BE2C (cell line): ENCODE results near the gene SPOP.

ENCODE experiments used
- DNase-seq: peaks from one replicate; pipeline ENCODE4 v3.0.0-alpha.2; 2020
- H3K27me3 ChIP-seq: fragments of 250-450 bp; sonication (Bioruptor Pico); 2 replicates; pipeline ENCODE4 v1.5.1; 2020; ENCODE audit warnings: mild to moderate bottlenecking
- H3K36me3 ChIP-seq: fragments of 250-450 bp; sonication (Bioruptor Pico); 2 replicates; pipeline ENCODE4 v1.5.1; 2020; ENCODE audit warnings: mild to moderate bottlenecking
- H3K4me1 ChIP-seq: fragments of 250-450 bp; sonication (Bioruptor Pico); 2 replicates; pipeline ENCODE4 v1.5.1; 2020
- H3K4me3 ChIP-seq: 2 replicates; pipeline ENCODE4 v1.5.1; 2011; ENCODE audit warnings: low read depth, low read length
- H3K9me3 ChIP-seq: fragments of 250-450 bp; sonication (Bioruptor Pico); 2 replicates; pipeline ENCODE4 v1.5.1; 2020
- CTCF ChIP-seq: IDR thresholded peaks from 2 replicates; pipeline ENCODE4 v1.5.1; 2012; ENCODE audit warnings: mild to moderate bottlenecking, low read depth, low read length

The SPOP gene

GRCh38 chr17:49692751-49693150 is 14.9 kb upstream of the SPOP start:
- no peak for DNase-seq
- H3K27me3 ChIP-seq, result peaks cover 16% of the 10 kb centered on the region

GRCh38 chr17:49691677-49692191 is 13.8 kb upstream of the SPOP start:
- Histone ChIP-seq H3K4me3 (no peak overlapping the region), H3K27me3 (peaks cover 16% of the 10 kb centered on the region), H3K4me1 (no peaks in the 10 kb centered on the region), H3K9me3 (no peaks in the 10 kb centered on the region), H3K36me3 (no peaks in the 10 kb centered on the region)
- no peak for DNase-seq
- TF ChIP-seq CTCF, result no peak

More at GRCh38 chr17:49692751-49693150, 14.9 kb upstream of the SPOP start:
- no peak for TF ChIP-seq CTCF
- Histone ChIP-seq H3K4me1 (no peaks in the 10 kb centered on the region), H3K9me3 (no peaks in the 10 kb centered on the region), H3K4me3 (no peak overlapping the region), H3K36me3 (no peaks in the 10 kb centered on the region)

GRCh38 chr17:49691086-49691676 is 13.3 kb upstream of the SPOP start:
- Histone ChIP-seq H3K27me3 (peaks cover 16% of the 10 kb centered on the region), H3K4me1 (no peaks in the 10 kb centered on the region), H3K4me3 (no peak overlapping the region), H3K36me3 (no peaks in the 10 kb centered on the region), H3K9me3 (no peaks in the 10 kb centered on the region)
- DNase-seq, result no peak
- TF ChIP-seq CTCF, result no peak

- DNase-seq, result no peak
- Histone ChIP-seq H3K4me1 (no peaks in the 10 kb centered on the region), H3K27me3 (peaks cover 16% of the 10 kb centered on the region), H3K36me3 (no peaks in the 10 kb centered on the region), H3K9me3 (no peaks in the 10 kb centered on the region), H3K4me3 (no peak overlapping the region)
- no peak for TF ChIP-seq CTCF
Measured at GRCh38 chr17:49690256-49690655, 12.4 kb upstream of the SPOP start.

- DNase-seq, result no peak
- no peaks in the 10 kb centered on the region for H3K4me1 ChIP-seq
- no peak overlapping the region for H3K4me3 ChIP-seq
- H3K9me3 ChIP-seq, result no peaks in the 10 kb centered on the region
- no peak for TF ChIP-seq CTCF
- H3K27me3 ChIP-seq, result peaks cover 16% of the 10 kb centered on the region
- no peaks in the 10 kb centered on the region for H3K36me3 ChIP-seq
Measured at GRCh38 chr17:49688848-49689247, 11.0 kb upstream of the SPOP start.

- Histone ChIP-seq H3K27me3 (peaks cover 17% of the 10 kb centered on the region), H3K9me3 (no peaks in the 10 kb centered on the region), H3K4me1 (no peaks in the 10 kb centered on the region), H3K36me3 (no peaks in the 10 kb centered on the region), H3K4me3 (no peak overlapping the region)
- DNase-seq, result no peak
- TF ChIP-seq CTCF, result no peak
Measured at GRCh38 chr17:49687878-49688491, 10.1 kb upstream of the SPOP start.
